ENCODE results near the gene IFNL3. TPM values are rescaled to one million over a fixed set of nuclear protein-coding genes. Genes with fewer than 3 reads are reported as not detected.
"Not testable (repeated sequence)": the region's sequence is repeated elsewhere in the genome, so short reads cannot be mapped to it uniquely, and the experiment has no call there.

Gene IFNL3
- not detected for total RNA-seq
- polyA plus RNA-seq = not detected
- long read RNA-seq, donor 1 = 0 reads
- long read RNA-seq, donor 2 = 0 reads

- H3K9me3 ChIP-seq; intact Hi-C loops (cut with DNase I; ENCODE audit: low total_unique reads); DNase-seq; H3K27ac ChIP-seq; H3K36me3 ChIP-seq; H3K4me3 ChIP-seq: not testable (repeated sequence)
- Histone ChIP-seq H3K4me1 (peaks cover 0 to 16% (median 9%) of the 10 kb centered on the region in 6 donors), H3K27me3 (replicated peaks in 1 of 7) (peaks cover 0 to 36% (median 23%) of the 10 kb centered on the region in 7 donors)
- 87 to 100% (median 89%) methylated on average over 4 to 11 of the region's 12 CpGs for WGBS, 5 donors
These were observed at the start of gene IFNL3 for GRCh38 chr19:39244410-39245100. TSS of gene IFNL3 (minus strand) at chr19:39245006. CDS start at chr19:39244967, 39 bp downstream.

GRCh38 chr19:39293394-39293793 is 48.6 kb upstream of the IFNL3 start:
- Histone ChIP-seq H3K27me3 (replicated peaks in 1 of 7) (peaks cover 0 to 36% (median 3%) of the 10 kb centered on the region in 7 donors), H3K4me1 (peaks cover 0 to 8% (median 3%) of the 10 kb centered on the region in 6 donors), H3K27ac (no peak overlapping the region), H3K4me3 (no peak overlapping the region), H3K9me3 (no peaks in the 10 kb centered on the region), H3K36me3 (no peaks in the 10 kb centered on the region)
- TF ChIP-seq POLR2A (IDR thresholded peaks at IDR 0.05) (no peak), POLR2AphosphoS5 (IDR thresholded peaks at IDR 0.05) (no peak)
- TF ChIP-seq, protein P1, sequence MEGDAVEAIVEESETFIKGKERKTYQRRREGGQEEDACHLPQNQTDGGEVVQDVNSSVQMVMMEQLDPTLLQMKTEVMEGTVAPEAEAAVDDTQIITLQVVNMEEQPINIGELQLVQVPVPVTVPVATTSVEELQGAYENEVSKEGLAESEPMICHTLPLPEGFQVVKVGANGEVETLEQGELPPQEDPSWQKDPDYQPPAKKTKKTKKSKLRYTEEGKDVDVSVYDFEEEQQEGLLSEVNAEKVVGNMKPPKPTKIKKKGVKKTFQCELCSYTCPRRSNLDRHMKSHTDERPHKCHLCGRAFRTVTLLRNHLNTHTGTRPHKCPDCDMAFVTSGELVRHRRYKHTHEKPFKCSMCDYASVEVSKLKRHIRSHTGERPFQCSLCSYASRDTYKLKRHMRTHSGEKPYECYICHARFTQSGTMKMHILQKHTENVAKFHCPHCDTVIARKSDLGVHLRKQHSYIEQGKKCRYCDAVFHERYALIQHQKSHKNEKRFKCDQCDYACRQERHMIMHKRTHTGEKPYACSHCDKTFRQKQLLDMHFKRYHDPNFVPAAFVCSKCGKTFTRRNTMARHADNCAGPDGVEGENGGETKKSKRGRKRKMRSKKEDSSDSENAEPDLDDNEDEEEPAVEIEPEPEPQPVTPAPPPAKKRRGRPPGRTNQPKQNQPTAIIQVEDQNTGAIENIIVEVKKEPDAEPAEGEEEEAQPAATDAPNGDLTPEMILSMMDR (IDR thresholded peaks at IDR 0.05 in 8 of 11, conservative IDR thresholded peaks at IDR 0.05 in 3 of 11) = no peak
- WGBS, 5 donors = 61 to 70% (median 65%) methylated on average over 4 of the region's 4 CpGs
- DNase-seq = peak; percentile 22
- intact Hi-C loops (cut with DNase I; ENCODE audit: low total_unique reads) = no loop called here

GRCh38 chr19:39284032-39284431 is 39.2 kb upstream of the IFNL3 start:
- Histone ChIP-seq H3K4me3 (no peak overlapping the region), H3K4me1 (no peaks in the 10 kb centered on the region), H3K27ac (no peak overlapping the region), H3K9me3 (peaks cover 0 to 44% (median 33%) of the 10 kb centered on the region in 8 donors), H3K36me3 (no peaks in the 10 kb centered on the region), H3K27me3 (replicated peaks in 1 of 7) (no peaks in the 10 kb centered on the region)
- WGBS, 5 donors = 90 to 100% (median 93%) methylated on average over 1 of the region's 1 CpG
- TF ChIP-seq POLR2A (IDR thresholded peaks at IDR 0.05) = no peak
- TF ChIP-seq, protein P1 (IDR thresholded peaks at IDR 0.05 in 8 of 11, conservative IDR thresholded peaks at IDR 0.05 in 3 of 11) = no peak
- TF ChIP-seq POLR2AphosphoS5 (IDR thresholded peaks at IDR 0.05) = no peak
- DNase-seq = no peak
- intact Hi-C loops (cut with DNase I; ENCODE audit: low total_unique reads) = no loop called here

GRCh38 chr19:39282021-39282420 is 37.2 kb upstream of the IFNL3 start:
- H3K27ac ChIP-seq = no peak overlapping the region
- WGBS, 5 donors = 32 to 83% (median 65%) methylated on average over 1 of the region's 1 CpG
- no peak for TF ChIP-seq POLR2AphosphoS5 (IDR thresholded peaks at IDR 0.05)
- TF ChIP-seq, protein P1 (IDR thresholded peaks at IDR 0.05 in 8 of 11, conservative IDR thresholded peaks at IDR 0.05 in 3 of 11) = no peak
- TF ChIP-seq POLR2A (IDR thresholded peaks at IDR 0.05) = no peak
- H3K4me1 ChIP-seq = no peaks in the 10 kb centered on the region
- no peak for DNase-seq
- no peaks in the 10 kb centered on the region for H3K36me3 ChIP-seq
- H3K9me3 ChIP-seq = peaks cover 0 to 44% (median 33%) of the 10 kb centered on the region in 8 donors
- H3K27me3 ChIP-seq (replicated peaks in 1 of 7) = no peaks in the 10 kb centered on the region
- intact Hi-C loops (cut with DNase I; ENCODE audit: low total_unique reads) = no loop called here
- no peak overlapping the region for H3K4me3 ChIP-seq
